Neural crest cell (in vitro differentiated cells): Measurements from ENCODE around the gene OR3A3. TPM values are rescaled to one million over a fixed set of nuclear protein-coding genes. Genes with fewer than 3 reads are reported as not detected.

Experiments used
- DNase-seq: peaks from one replicate; pipeline ENCODE4 v3.0.0; 2021; ENCODE audit warnings: low read depth, mixed read lengths, low spot score
- H3K27ac Mint-ChIP-seq: one replicate; pipeline ENCODE4 v1.8.0; 2021; ENCODE audit warnings: mild to moderate bottlenecking, mixed read lengths; ENCODE audit not compliant: unreplicated experiment
- H3K27me3 Mint-ChIP-seq: 2 replicates; pipeline ENCODE4 v1.8.0; 2021; ENCODE audit warnings: low read depth, mild to moderate bottlenecking, mixed read lengths
- H3K36me3 Mint-ChIP-seq: 2 replicates; pipeline ENCODE4 v1.8.0; 2021; ENCODE audit warnings: low read depth, mild to moderate bottlenecking, mixed read lengths
- H3K4me1 Mint-ChIP-seq: 2 replicates; pipeline ENCODE4 v1.8.0; 2021; ENCODE audit warnings: mixed read lengths
- H3K4me3 Mint-ChIP-seq: one replicate; pipeline ENCODE4 v1.8.0; 2021; ENCODE audit warnings: mild to moderate bottlenecking, mixed read lengths
- H3K9me3 Mint-ChIP-seq: 2 replicates; pipeline ENCODE4 v1.8.0; 2021; ENCODE audit warnings: mixed read lengths
- CTCF ChIP-seq: fragments of 200-600 bp; sonication (generic); conservative IDR thresholded peaks from 2 replicates; pipeline ENCODE4 v1.5.0; 2021; ENCODE audit warnings: antibody characterized with exemption, mild to moderate bottlenecking
- total RNA-seq: library from RNA; stranded (reverse); gene quantifications from 2 replicates; pipeline ENCODE4 v1.2.1, GENCODE V29; 2021

OR3A3 gene
- total RNA-seq, 1 donor from 2014 or later = not detected

GRCh38 chr17:3469529-3469928 lies 58.4 kb downstream of the OR3A3 start:
- H3K4me3 Mint-ChIP-seq = no peak overlapping the region
- no peaks in the 10 kb centered on the region for H3K36me3 Mint-ChIP-seq
- no peak for DNase-seq
- TF ChIP-seq CTCF = no peak
- H3K27me3 Mint-ChIP-seq = no peaks in the 10 kb centered on the region
- H3K4me1 Mint-ChIP-seq = peaks cover 15% of the 10 kb centered on the region
- H3K27ac Mint-ChIP-seq = no peak overlapping the region
- H3K9me3 Mint-ChIP-seq = peaks cover 2% of the 10 kb centered on the region

- Mint-ChIP-seq H3K27ac (no peak within 1 kb of the TSS), H3K9me3 (peaks cover 2% of the 10 kb centered on the region), H3K36me3 (no peaks in the 10 kb centered on the region), H3K4me3 (no peak within 1 kb of the TSS), H3K4me1 (peaks cover 29% of the 10 kb centered on the region), H3K27me3 (no peaks in the 10 kb centered on the region)
- TF ChIP-seq CTCF = no peak
- DNase-seq = no peak
Observed at GRCh38 chr17:3471599-3471998, 60.4 kb downstream of the OR3A3 start, which contains the start of gene SPATA22. TSS of gene SPATA22 (minus strand) at chr17:3471819. CDS start at chr17:3469325, 2,494 bp downstream.

- H3K27me3 Mint-ChIP-seq = no peaks in the 10 kb centered on the region
- peaks cover 2% of the 10 kb centered on the region for H3K9me3 Mint-ChIP-seq
- no peak for DNase-seq
- peaks cover 27% of the 10 kb centered on the region for H3K4me1 Mint-ChIP-seq
- H3K27ac Mint-ChIP-seq = no peak overlapping the region
- no peak for TF ChIP-seq CTCF
- no peak overlapping the region for H3K4me3 Mint-ChIP-seq
- H3K36me3 Mint-ChIP-seq = no peaks in the 10 kb centered on the region
Observed at GRCh38 chr17:3472137-3472536, 61.0 kb downstream of the OR3A3 start.

Other genes with a start within 250 kb of the OR3A3 start
- gene OR1A2, start 213.9 kb upstream of the OR3A3 start, total RNA-seq = not detected in 2 replicates
- not detected in 2 replicates for gene OR1A1, start 203.7 kb upstream of the OR3A3 start, total RNA-seq
- not detected in 2 replicates for gene OR3A1, start 113.0 kb upstream of the OR3A3 start, total RNA-seq
- gene OR3A2, start 25.1 kb upstream of the OR3A3 start, total RNA-seq = not detected in 2 replicates
- gene OR1E1, start 13.0 kb upstream of the OR3A3 start, total RNA-seq = not detected in 2 replicates
- not detected in 2 replicates for gene OR1E2, start 22.5 kb downstream of the OR3A3 start, total RNA-seq
- not detected in 2 replicates for gene SPATA22, start 60.4 kb downstream of the OR3A3 start, total RNA-seq
- gene ASPA, start 64.6 kb downstream of the OR3A3 start, total RNA-seq = not detected in 2 replicates
- gene TRPV3, start 146.4 kb downstream of the OR3A3 start, total RNA-seq = 2.1 and 2.3 TPM in 2 replicates
- gene TRPV1, start 198.0 kb downstream of the OR3A3 start, total RNA-seq = 9.5 and 10.5 TPM in 2 replicates
- gene SHPK, start 224.9 kb downstream of the OR3A3 start, total RNA-seq = 21.8 and 22.7 TPM in 2 replicates
- gene CTNS, start 225.4 kb downstream of the OR3A3 start, total RNA-seq = 17.4 and 18.6 TPM in 2 replicates